Kidney epithelial cell (primary cell): Measurements from ENCODE around the gene MCOLN2. TPM values are rescaled to one million over a fixed set of nuclear protein-coding genes. Genes with fewer than 3 reads are reported as not detected.

ENCODE experiments used
- DNase-seq: peaks from one replicate; pipeline ENCODE4 v3.0.0-alpha.2; 2010; ENCODE audit warnings: low read depth
- H3K27me3 ChIP-seq: 2 replicates; pipeline ENCODE4 v1.6.0; 2011; ENCODE audit warnings: low read length; ENCODE audit not compliant: control insufficient read depth, insufficient read depth
- H3K36me3 ChIP-seq: 2 replicates; pipeline ENCODE4 v1.5.1; 2011; ENCODE audit warnings: low read length; ENCODE audit not compliant: control insufficient read depth, insufficient read depth
- H3K4me3 ChIP-seq: 2 replicates; pipeline ENCODE4 v1.5.1; 2011; ENCODE audit warnings: low read depth, mild to moderate bottlenecking, control low read depth, low read length
- CTCF ChIP-seq: IDR thresholded peaks from 2 replicates; pipeline ENCODE4 v1.5.1; 2011; ENCODE audit warnings: mild to moderate bottlenecking, moderate library complexity, low read length, control low read depth, inconsistent platforms; ENCODE audit not compliant: insufficient read depth, poor library complexity, severe bottlenecking
- total RNA-seq: library from RNA; depleted of rRNA; stranded (reverse); fragments of >200 nt; gene quantifications from 2 replicates; pipeline ENCODE4 v1.2.3, GENCODE V29; 2015

Gene MCOLN2
- total RNA-seq, 1 donor from 2014 or later: 0.46 TPM

GRCh38 chr1:84896279-84896678, 100.6 kb downstream of the MCOLN2 start:
- H3K4me3 ChIP-seq: no peak overlapping the region
- peaks cover 17% of the 10 kb centered on the region for H3K27me3 ChIP-seq
- H3K36me3 ChIP-seq: no peaks in the 10 kb centered on the region
- TF ChIP-seq CTCF: no peak
- DNase-seq: no peak

- peaks cover 17% of the 10 kb centered on the region for H3K27me3 ChIP-seq
- no peaks in the 10 kb centered on the region for H3K36me3 ChIP-seq
- no peak for DNase-seq
- no peak for TF ChIP-seq CTCF
- H3K4me3 ChIP-seq: peak within 1 kb of the TSS; percentile 39
Observed at GRCh38 chr1:84892705-84893618, 104.0 kb downstream of the MCOLN2 start, which contains the start of gene LPAR3. Gene LPAR3 (minus strand): TSS chr1:84893206. CDS start chr1:84866120, 27,086 bp downstream.

GRCh38 chr1:84890566-84890965, 106.3 kb downstream of the MCOLN2 start:
- DNase-seq: no peak
- no peak overlapping the region for H3K4me3 ChIP-seq
- no peaks in the 10 kb centered on the region for H3K36me3 ChIP-seq
- no peak for TF ChIP-seq CTCF
- peaks cover 17% of the 10 kb centered on the region for H3K27me3 ChIP-seq

GRCh38 chr1:84889437-84889836, 107.5 kb downstream of the MCOLN2 start:
- no peak for DNase-seq
- H3K36me3 ChIP-seq: no peaks in the 10 kb centered on the region
- TF ChIP-seq CTCF: no peak
- peaks cover 17% of the 10 kb centered on the region for H3K27me3 ChIP-seq
- no peak overlapping the region for H3K4me3 ChIP-seq

- H3K27me3 ChIP-seq: peaks cover 14% of the 10 kb centered on the region
- no peak for TF ChIP-seq CTCF
- DNase-seq: no peak
- no peaks in the 10 kb centered on the region for H3K36me3 ChIP-seq
- no peak overlapping the region for H3K4me3 ChIP-seq
Observed at GRCh38 chr1:84888753-84889152, 108.2 kb downstream of the MCOLN2 start.
